A673 (cell line): ENCODE results near the gene KRTAP3-2.

Experiments
- EZH2 ChIP-seq: fragments of 200-600 bp; sonication (generic); IDR thresholded peaks from 2 replicates; pipeline ENCODE4 v1.6.1; 2017; ENCODE audit warnings: borderline replicate concordance, low read depth, mild to moderate bottlenecking, mixed read lengths, antibody characterized with exemption, low read length; ENCODE audit not compliant: poor library complexity, severe bottlenecking
- TF ChIP-seq, protein P1 (sequence below): fragments of 300-800, 200-600 bp; sonication (generic); conservative IDR thresholded peaks from 2 replicates; pipeline ENCODE4 v1.5.1; 2017; ENCODE audit warnings: low read depth, mild to moderate bottlenecking, antibody characterized with exemption, low read length, moderate library complexity, mixed read lengths

DNA sequence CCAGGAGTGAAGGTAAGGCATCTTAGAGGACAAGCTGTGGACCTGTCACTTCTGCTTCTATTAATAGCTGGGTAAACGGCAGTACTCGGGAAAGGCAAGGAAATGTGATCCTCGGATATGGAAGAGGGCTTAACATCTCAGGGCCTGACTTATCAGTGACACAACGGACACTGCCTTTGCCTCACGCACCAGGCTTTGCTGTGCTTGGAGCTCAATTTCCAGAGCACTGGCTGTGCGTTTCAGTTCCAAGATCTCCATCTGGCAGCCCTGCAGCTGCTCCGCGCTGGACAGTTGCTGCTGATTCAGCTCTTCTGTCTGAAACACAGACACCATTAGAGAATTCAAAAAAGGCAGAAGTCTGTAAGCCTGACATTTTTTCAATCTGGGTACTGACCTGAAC lies 19.1 kb downstream of the KRTAP3-2 start:
- TF ChIP-seq, protein P1, sequence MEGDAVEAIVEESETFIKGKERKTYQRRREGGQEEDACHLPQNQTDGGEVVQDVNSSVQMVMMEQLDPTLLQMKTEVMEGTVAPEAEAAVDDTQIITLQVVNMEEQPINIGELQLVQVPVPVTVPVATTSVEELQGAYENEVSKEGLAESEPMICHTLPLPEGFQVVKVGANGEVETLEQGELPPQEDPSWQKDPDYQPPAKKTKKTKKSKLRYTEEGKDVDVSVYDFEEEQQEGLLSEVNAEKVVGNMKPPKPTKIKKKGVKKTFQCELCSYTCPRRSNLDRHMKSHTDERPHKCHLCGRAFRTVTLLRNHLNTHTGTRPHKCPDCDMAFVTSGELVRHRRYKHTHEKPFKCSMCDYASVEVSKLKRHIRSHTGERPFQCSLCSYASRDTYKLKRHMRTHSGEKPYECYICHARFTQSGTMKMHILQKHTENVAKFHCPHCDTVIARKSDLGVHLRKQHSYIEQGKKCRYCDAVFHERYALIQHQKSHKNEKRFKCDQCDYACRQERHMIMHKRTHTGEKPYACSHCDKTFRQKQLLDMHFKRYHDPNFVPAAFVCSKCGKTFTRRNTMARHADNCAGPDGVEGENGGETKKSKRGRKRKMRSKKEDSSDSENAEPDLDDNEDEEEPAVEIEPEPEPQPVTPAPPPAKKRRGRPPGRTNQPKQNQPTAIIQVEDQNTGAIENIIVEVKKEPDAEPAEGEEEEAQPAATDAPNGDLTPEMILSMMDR: no peak
- no peak for TF ChIP-seq EZH2
